Endothelial cell (in vitro differentiated cells): ENCODE results near the gene AKAP7. TPM values are rescaled to one million over a fixed set of nuclear protein-coding genes. Genes with fewer than 3 reads are reported as not detected.
"Not testable (repeated sequence)": the region's sequence is repeated elsewhere in the genome, so short reads cannot be mapped to it uniquely, and the experiment has no call there.

ENCODE experiments used
- DNase-seq: peaks from one replicate; pipeline ENCODE4 v3.0.0; 2021; ENCODE audit warnings: low spot score
- H3K27ac Mint-ChIP-seq: one replicate; pipeline ENCODE4 v1.8.0; 2021; ENCODE audit warnings: mixed read lengths, inconsistent platforms; ENCODE audit not compliant: unreplicated experiment
- H3K27me3 Mint-ChIP-seq: one replicate; pipeline ENCODE4 v1.8.0; 2021; ENCODE audit warnings: mild to moderate bottlenecking, moderate library complexity, mixed read lengths, inconsistent platforms; ENCODE audit not compliant: unreplicated experiment
- H3K36me3 Mint-ChIP-seq: one replicate; pipeline ENCODE4 v1.8.0; 2021; ENCODE audit warnings: mild to moderate bottlenecking, low read depth, mixed read lengths, inconsistent platforms; ENCODE audit not compliant: unreplicated experiment
- H3K4me1 Mint-ChIP-seq: one replicate; pipeline ENCODE4 v1.8.0; 2021; ENCODE audit warnings: mild to moderate bottlenecking, mixed read lengths, inconsistent platforms; ENCODE audit not compliant: unreplicated experiment
- H3K4me3 Mint-ChIP-seq: one replicate; pipeline ENCODE4 v1.8.0; 2021; ENCODE audit warnings: mild to moderate bottlenecking, mixed read lengths, inconsistent platforms; ENCODE audit not compliant: unreplicated experiment
- H3K9me3 Mint-ChIP-seq: one replicate; pipeline ENCODE4 v1.8.0; 2021; ENCODE audit warnings: mixed read lengths, inconsistent platforms; ENCODE audit not compliant: unreplicated experiment
- CTCF ChIP-seq: fragments of 200-600 bp; sonication (generic); IDR thresholded peaks from one replicate; pipeline ENCODE4 v1.5.0; 2021; ENCODE audit warnings: antibody characterized with exemption; ENCODE audit not compliant: unreplicated experiment
- total RNA-seq: library from RNA; stranded (reverse); fragmentation: NEBNext Ultra II Directional; extraction: Animal tissue kit (Norgen Biotek cat#: 25700); gene quantifications from one replicate; pipeline ENCODE4 v1.2.1, GENCODE V29; 2021; ENCODE audit not compliant: unreplicated experiment

Gene AKAP7
- total RNA-seq, 1 donor from 2014 or later = 5.2 TPM

DNA sequence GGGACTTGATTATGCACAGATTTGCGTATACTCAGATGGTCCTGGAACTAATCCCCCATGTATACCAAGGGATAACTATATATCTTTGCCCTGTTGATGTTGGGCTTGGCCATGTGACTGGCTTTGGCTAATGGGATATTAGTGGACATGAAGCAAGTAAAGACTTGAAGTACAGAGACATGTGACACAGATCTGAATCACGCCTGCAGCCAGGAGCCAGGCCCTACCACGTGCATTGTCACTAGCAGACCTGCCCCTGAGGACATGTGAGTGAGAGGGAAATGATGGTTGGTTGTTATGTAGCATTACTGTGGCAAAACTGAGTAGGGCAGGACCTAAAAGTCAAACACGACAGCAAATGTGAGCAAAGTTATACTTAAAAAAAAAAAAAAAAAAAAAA is 155.7 kb downstream of the AKAP7 start:
- Mint-ChIP-seq H3K4me3 (no peak overlapping the region), H3K9me3 (no peaks in the 10 kb centered on the region), H3K27ac (no peak overlapping the region), H3K36me3 (peaks cover 2% of the 10 kb centered on the region), H3K27me3 (no peaks in the 10 kb centered on the region), H3K4me1 (peaks cover 16% of the 10 kb centered on the region)
- TF ChIP-seq CTCF = no peak
- DNase-seq = no peak

- H3K9me3 Mint-ChIP-seq = no peaks in the 10 kb centered on the region
- H3K36me3 Mint-ChIP-seq = peaks cover 5% of the 10 kb centered on the region
- peak overlapping the region; percentile 16 for H3K4me3 Mint-ChIP-seq
- H3K4me1 Mint-ChIP-seq = peaks cover 16% of the 10 kb centered on the region
- H3K27ac Mint-ChIP-seq = no peak overlapping the region
- H3K27me3 Mint-ChIP-seq = no peaks in the 10 kb centered on the region
- DNase-seq = no peak
- no peak for TF ChIP-seq CTCF
Measured at GRCh38 chr6:131292145-131292938, 157.1 kb downstream of the AKAP7 start.

DNA sequence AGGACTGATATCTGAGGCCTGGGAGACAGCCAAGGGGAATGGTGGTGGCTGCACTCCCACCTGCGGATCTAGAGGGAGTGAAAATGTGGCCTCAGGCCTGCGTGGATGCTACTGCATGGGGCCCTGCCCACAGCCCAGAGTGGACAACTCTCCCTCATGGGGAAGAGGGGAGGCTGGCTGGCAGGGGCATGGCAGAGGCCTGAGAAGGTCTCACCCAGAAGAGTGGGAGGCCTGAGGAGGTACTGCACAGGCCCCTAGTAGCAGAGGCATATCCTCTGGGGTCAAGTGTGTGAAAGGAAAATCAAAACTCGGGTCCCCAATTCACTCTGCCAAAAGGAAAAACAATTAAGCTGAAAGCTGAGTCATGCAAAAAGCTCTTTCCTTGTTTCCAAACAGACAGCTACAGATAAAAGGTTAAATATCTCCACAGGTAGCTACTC is 158.2 kb downstream of the AKAP7 start:
- H3K27ac Mint-ChIP-seq = no peak overlapping the region
- no peaks in the 10 kb centered on the region for H3K27me3 Mint-ChIP-seq
- no peaks in the 10 kb centered on the region for H3K9me3 Mint-ChIP-seq
- H3K4me1 Mint-ChIP-seq = peaks cover 16% of the 10 kb centered on the region
- peaks cover 5% of the 10 kb centered on the region for H3K36me3 Mint-ChIP-seq
- no peak for TF ChIP-seq CTCF
- H3K4me3 Mint-ChIP-seq = no peak overlapping the region
- no peak for DNase-seq

GRCh38 chr6:131295081-131295480 is 159.8 kb downstream of the AKAP7 start:
- no peak for DNase-seq
- TF ChIP-seq CTCF = no peak
- H3K4me3 Mint-ChIP-seq = no peak overlapping the region
- H3K27me3 Mint-ChIP-seq = no peaks in the 10 kb centered on the region
- H3K27ac Mint-ChIP-seq = no peak overlapping the region
- peaks cover 5% of the 10 kb centered on the region for H3K36me3 Mint-ChIP-seq
- peaks cover 23% of the 10 kb centered on the region for H3K4me1 Mint-ChIP-seq
- no peaks in the 10 kb centered on the region for H3K9me3 Mint-ChIP-seq

GRCh38 chr6:131300826-131301225 is 165.6 kb downstream of the AKAP7 start:
- H3K27ac Mint-ChIP-seq, H3K4me1 Mint-ChIP-seq, H3K27me3 Mint-ChIP-seq, H3K36me3 Mint-ChIP-seq, H3K4me3 Mint-ChIP-seq, H3K9me3 Mint-ChIP-seq, DNase-seq: not testable (repeated sequence)
